Suppressor macrophage (primary cell): ENCODE results near the gene OGFOD3.
"Not testable (repeated sequence)": the region's sequence is repeated elsewhere in the genome, so short reads cannot be mapped to it uniquely, and the experiment has no call there.

Source experiments
- DNase-seq, 4 experiments: peaks; one replicate each; pipeline ENCODE4 v3.0.0-alpha.2; 2020 to 2022

Gene OGFOD3

GRCh38 chr17:82351254-82351712, 67.1 kb downstream of the OGFOD3 start:
- no peak for DNase-seq

GRCh38 chr17:82350182-82351030, 68.0 kb downstream of the OGFOD3 start:
- peak; percentile 37 to 73 (median 52) for DNase-seq

- no peak for DNase-seq
These were observed 69.1 kb downstream of the OGFOD3 start for GRCh38 chr17:82349287-82349701.

GRCh38 chr17:82348866-82349265, 69.5 kb downstream of the OGFOD3 start:
- DNase-seq, result no peak

- DNase-seq, result no peak
These were observed 70.0 kb downstream of the OGFOD3 start for GRCh38 chr17:82348434-82348833.

GRCh38 chr17:82347994-82348393, 70.4 kb downstream of the OGFOD3 start:
- not testable (repeated sequence) for DNase-seq

- DNase-seq, result peak in 2 of 4 experiments; percentile 47 to 58
These were observed 71.8 kb downstream of the OGFOD3 start for GRCh38 chr17:82346342-82347300.

GRCh38 chr17:82345151-82345976, 73.0 kb downstream of the OGFOD3 start:
- no peak for DNase-seq

- DNase-seq, result no peak
These were observed 74.0 kb downstream of the OGFOD3 start for GRCh38 chr17:82344175-82344907.

GRCh38 chr17:82343560-82343959, 74.8 kb downstream of the OGFOD3 start:
- DNase-seq, result no peak

GRCh38 chr17:82342361-82343079, 75.9 kb downstream of the OGFOD3 start:
- no peak for DNase-seq

- peak in 2 of 4 experiments; percentile 42 for DNase-seq
These were observed 78.5 kb downstream of the OGFOD3 start for GRCh38 chr17:82339634-82340580.
